SK-N-SH treated with all-trans-retinoic acid at 6 μM for 48 hours (cell line): Measurements from ENCODE around the gene POP4.

Source experiments
- ATAC-seq: fragments of 200-7000 bp; cut with Tn5 transposase; 3 replicates; pipeline ENCODE4 v1.9.1; 2020; ENCODE audit warnings: mild to moderate bottlenecking, moderate library complexity
- ARNTL ChIP-seq: fragments of 450-650 bp; formaldehyde crosslinking; IDR thresholded peaks from 2 replicates; pipeline ENCODE4 v1.5.0; 2020; ENCODE audit warnings: low read depth, mild to moderate bottlenecking, moderate library complexity, borderline replicate concordance
- ESRRG ChIP-seq: fragments of 250-450 bp; sonication (Bioruptor Pico); IDR thresholded peaks from 2 replicates; pipeline ENCODE4 v1.6.1; 2021; ENCODE audit warnings: mild to moderate bottlenecking
- GLIS3 ChIP-seq: fragments of 250-450 bp; sonication (Bioruptor Pico); IDR thresholded peaks from 2 replicates; pipeline ENCODE4 v1.5.0; 2020; ENCODE audit warnings: mild to moderate bottlenecking, moderate library complexity
- ISL1 ChIP-seq: fragments of 250-450 bp; sonication (Bioruptor Pico); IDR thresholded peaks from 2 replicates; pipeline ENCODE4 v2.1.2; 2022; ENCODE audit warnings: mild to moderate bottlenecking, moderate library complexity
- PPARA ChIP-seq: fragments of 250-450 bp; sonication (Bioruptor Pico); IDR thresholded peaks from 2 replicates; pipeline ENCODE4 v1.5.0; 2020; ENCODE audit warnings: mild to moderate bottlenecking, borderline replicate concordance
- RARB ChIP-seq: fragments of 250-450 bp; sonication (Bioruptor Pico); IDR thresholded peaks from 2 replicates; pipeline ENCODE4 v1.8.0; 2021; ENCODE audit warnings: mild to moderate bottlenecking, moderate library complexity
- SNAI2 ChIP-seq: fragments of 250-450 bp; sonication (Bioruptor Pico); IDR thresholded peaks from 2 replicates; pipeline ENCODE4 v1.5.0; 2020; ENCODE audit warnings: mild to moderate bottlenecking, moderate library complexity
- TCF4 ChIP-seq: fragments of 250-450 bp; sonication (Bioruptor Pico); IDR thresholded peaks from 2 replicates; pipeline ENCODE4 v1.8.0; 2021; ENCODE audit warnings: mild to moderate bottlenecking, moderate library complexity, borderline replicate concordance
- TOX ChIP-seq: fragments of 250-450 bp; sonication (Bioruptor Pico); IDR thresholded peaks from 2 replicates; pipeline ENCODE4 v1.8.0; 2021; ENCODE audit warnings: mild to moderate bottlenecking, moderate library complexity, borderline replicate concordance
- ZFP3 ChIP-seq: fragments of 250-450 bp; sonication (Bioruptor Pico); IDR thresholded peaks from 2 replicates; pipeline ENCODE4 v1.5.0; 2020; ENCODE audit warnings: mild to moderate bottlenecking, moderate library complexity
- ZFP30 ChIP-seq: fragments of 450-650 bp; formaldehyde crosslinking; IDR thresholded peaks from 2 replicates; pipeline ENCODE4 v1.5.0; 2022; ENCODE audit warnings: mild to moderate bottlenecking, moderate library complexity
- ZNF565 ChIP-seq: fragments of 450-650 bp; formaldehyde crosslinking; conservative IDR thresholded peaks from 2 replicates; pipeline ENCODE4 v1.5.0; 2020; ENCODE audit warnings: low read depth, mild to moderate bottlenecking, moderate library complexity
- ZNF70 ChIP-seq: fragments of 450-650 bp; formaldehyde crosslinking; IDR thresholded peaks from 2 replicates; pipeline ENCODE4 v1.5.0; 2020; ENCODE audit warnings: mild to moderate bottlenecking, moderate library complexity
- ZNF8 ChIP-seq: fragments of 450-650 bp; formaldehyde crosslinking; IDR thresholded peaks from 2 replicates; pipeline ENCODE4 v1.5.0; 2020; ENCODE audit warnings: mild to moderate bottlenecking, moderate library complexity
- TF ChIP-seq, protein P1 (sequence below): fragments of 250-450 bp; sonication (Bioruptor Pico); IDR thresholded peaks from 2 replicates; pipeline ENCODE4 v1.5.1; 2021; ENCODE audit warnings: mild to moderate bottlenecking, moderate library complexity
- TF ChIP-seq, protein P2 (sequence below): fragments of 250-450 bp; sonication (Bioruptor Pico); IDR thresholded peaks from 2 replicates; pipeline ENCODE4 v1.8.0; 2020; ENCODE audit warnings: mild to moderate bottlenecking, moderate library complexity, borderline replicate concordance
- TF ChIP-seq, protein P3 (sequence below): fragments of 250-450 bp; sonication (Bioruptor Pico); IDR thresholded peaks from 2 replicates; pipeline ENCODE4 v1.8.0; 2021; ENCODE audit warnings: low read depth, mild to moderate bottlenecking, moderate library complexity, borderline replicate concordance
- TF ChIP-seq, protein P4 (sequence below): fragments of 250-450 bp; sonication (Bioruptor Pico); IDR thresholded peaks from 2 replicates; pipeline ENCODE4 v1.5.1; 2020; ENCODE audit warnings: low read depth, mild to moderate bottlenecking, moderate library complexity
- TF ChIP-seq, protein P5 (sequence below): fragments of 250-450 bp; sonication (Bioruptor Pico); IDR thresholded peaks from 2 replicates; pipeline ENCODE4 v1.5.0; 2020; ENCODE audit warnings: mild to moderate bottlenecking, moderate library complexity

The POP4 gene

DNA sequence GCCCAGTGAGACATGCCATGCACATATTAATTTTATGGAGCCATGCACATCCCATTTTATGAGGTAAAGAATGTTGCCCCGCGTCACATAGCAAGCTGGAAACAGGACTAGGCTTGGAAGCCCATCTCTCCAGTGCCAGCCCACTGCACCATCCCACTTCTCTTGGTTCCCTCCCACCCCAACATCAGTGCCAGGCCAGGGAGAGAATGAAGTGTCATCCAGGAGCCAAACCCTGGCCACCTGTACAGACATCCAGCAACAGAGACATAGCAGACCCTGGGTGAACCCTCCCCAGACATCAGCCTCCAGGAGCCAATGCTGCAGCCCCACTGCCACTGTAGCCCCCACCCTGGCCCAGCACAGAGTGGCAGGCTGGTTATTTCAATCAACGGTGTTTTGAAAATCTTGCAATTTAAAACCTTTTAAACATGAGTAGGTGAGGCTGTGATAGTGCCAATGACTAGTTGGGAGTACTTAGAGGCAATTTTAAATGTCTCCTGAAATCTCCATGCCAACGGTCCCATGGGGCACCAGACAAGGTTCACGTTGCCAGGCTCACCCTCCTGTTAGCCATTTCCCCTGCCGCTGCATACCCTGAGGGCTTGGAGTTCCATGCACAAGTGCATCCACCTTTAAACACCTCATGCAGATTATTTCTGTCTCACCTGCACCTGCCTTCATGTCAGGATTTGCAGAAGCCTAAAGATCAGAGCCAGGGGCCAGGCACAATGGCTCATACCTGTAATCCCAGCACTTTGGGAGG is 45.6 kb upstream of the POP4 start (continued):
- TF ChIP-seq, protein P1, sequence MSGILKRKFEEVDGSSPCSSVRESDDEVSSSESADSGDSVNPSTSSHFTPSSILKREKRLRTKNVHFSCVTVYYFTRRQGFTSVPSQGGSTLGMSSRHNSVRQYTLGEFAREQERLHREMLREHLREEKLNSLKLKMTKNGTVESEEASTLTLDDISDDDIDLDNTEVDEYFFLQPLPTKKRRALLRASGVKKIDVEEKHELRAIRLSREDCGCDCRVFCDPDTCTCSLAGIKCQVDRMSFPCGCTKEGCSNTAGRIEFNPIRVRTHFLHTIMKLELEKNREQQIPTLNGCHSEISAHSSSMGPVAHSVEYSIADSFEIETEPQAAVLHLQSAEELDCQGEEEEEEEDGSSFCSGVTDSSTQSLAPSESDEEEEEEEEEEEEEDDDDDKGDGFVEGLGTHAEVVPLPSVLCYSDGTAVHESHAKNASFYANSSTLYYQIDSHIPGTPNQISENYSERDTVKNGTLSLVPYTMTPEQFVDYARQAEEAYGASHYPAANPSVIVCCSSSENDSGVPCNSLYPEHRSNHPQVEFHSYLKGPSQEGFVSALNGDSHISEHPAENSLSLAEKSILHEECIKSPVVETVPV (CRISPR knock-in tag), result no peak
- no peak for TF ChIP-seq ZNF70 (CRISPR knock-in tag)

DNA sequence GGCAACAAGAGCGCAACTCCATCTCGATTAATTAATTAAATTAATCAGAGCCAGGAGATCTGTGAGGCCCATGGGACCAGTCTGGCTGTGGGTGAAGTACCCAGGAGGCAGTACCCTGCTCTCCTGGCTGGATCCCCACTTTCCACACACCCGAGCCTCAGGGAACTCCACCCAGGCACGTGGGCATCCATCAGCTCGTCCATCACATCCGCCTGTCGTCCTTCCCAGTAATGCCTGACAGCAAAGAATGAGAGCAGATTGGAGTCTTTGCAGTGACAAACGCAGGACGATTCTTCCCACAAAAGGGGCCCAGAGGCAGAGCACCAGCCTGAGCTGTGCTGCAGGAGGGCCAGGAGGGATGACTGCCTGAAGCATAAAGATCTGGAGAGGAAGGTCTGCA is 44.5 kb upstream of the POP4 start:
- TF ChIP-seq, protein P1 (CRISPR knock-in tag), result no peak
- TF ChIP-seq GLIS3 (no peak), ZNF70 (CRISPR knock-in tag) (no peak), SNAI2 (CRISPR knock-in tag) (no peak), ZNF565 (CRISPR knock-in tag) (no peak), ISL1 (CRISPR knock-in tag) (no peak), ESRRG (CRISPR knock-in tag) (no peak), ARNTL (CRISPR knock-in tag) (no peak), ZFP30 (no peak), TOX (CRISPR knock-in tag) (no peak), ZNF8 (CRISPR knock-in tag) (no peak), ZFP3 (CRISPR knock-in tag) (no peak), TCF4 (CRISPR knock-in tag) (no peak), RARB (no peak), PPARA (no peak)
- TF ChIP-seq, protein P2, sequence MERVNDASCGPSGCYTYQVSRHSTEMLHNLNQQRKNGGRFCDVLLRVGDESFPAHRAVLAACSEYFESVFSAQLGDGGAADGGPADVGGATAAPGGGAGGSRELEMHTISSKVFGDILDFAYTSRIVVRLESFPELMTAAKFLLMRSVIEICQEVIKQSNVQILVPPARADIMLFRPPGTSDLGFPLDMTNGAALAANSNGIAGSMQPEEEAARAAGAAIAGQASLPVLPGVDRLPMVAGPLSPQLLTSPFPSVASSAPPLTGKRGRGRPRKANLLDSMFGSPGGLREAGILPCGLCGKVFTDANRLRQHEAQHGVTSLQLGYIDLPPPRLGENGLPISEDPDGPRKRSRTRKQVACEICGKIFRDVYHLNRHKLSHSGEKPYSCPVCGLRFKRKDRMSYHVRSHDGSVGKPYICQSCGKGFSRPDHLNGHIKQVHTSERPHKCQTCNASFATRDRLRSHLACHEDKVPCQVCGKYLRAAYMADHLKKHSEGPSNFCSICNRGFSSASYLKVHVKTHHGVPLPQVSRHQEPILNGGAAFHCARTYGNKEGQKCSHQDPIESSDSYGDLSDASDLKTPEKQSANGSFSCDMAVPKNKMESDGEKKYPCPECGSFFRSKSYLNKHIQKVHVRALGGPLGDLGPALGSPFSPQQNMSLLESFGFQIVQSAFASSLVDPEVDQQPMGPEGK (CRISPR knock-in tag), result no peak
- TF ChIP-seq, protein P3, sequence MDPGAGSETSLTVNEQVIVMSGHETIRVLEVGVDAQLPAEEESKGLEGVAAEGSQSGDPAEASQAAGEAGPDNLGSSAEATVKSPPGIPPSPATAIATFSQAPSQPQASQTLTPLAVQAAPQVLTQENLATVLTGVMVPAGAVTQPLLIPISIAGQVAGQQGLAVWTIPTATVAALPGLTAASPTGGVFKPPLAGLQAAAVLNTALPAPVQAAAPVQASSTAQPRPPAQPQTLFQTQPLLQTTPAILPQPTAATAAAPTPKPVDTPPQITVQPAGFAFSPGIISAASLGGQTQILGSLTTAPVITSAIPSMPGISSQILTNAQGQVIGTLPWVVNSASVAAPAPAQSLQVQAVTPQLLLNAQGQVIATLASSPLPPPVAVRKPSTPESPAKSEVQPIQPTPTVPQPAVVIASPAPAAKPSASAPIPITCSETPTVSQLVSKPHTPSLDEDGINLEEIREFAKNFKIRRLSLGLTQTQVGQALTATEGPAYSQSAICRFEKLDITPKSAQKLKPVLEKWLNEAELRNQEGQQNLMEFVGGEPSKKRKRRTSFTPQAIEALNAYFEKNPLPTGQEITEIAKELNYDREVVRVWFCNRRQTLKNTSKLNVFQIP (CRISPR knock-in tag), result no peak
- TF ChIP-seq, protein P4, sequence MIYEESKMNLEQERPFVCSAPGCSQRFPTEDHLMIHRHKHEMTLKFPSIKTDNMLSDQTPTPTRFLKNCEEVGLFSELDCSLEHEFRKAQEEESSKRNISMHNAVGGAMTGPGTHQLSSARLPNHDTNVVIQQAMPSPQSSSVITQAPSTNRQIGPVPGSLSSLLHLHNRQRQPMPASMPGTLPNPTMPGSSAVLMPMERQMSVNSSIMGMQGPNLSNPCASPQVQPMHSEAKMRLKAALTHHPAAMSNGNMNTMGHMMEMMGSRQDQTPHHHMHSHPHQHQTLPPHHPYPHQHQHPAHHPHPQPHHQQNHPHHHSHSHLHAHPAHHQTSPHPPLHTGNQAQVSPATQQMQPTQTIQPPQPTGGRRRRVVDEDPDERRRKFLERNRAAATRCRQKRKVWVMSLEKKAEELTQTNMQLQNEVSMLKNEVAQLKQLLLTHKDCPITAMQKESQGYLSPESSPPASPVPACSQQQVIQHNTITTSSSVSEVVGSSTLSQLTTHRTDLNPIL (CRISPR knock-in tag), result no peak
- TF ChIP-seq, protein P5, sequence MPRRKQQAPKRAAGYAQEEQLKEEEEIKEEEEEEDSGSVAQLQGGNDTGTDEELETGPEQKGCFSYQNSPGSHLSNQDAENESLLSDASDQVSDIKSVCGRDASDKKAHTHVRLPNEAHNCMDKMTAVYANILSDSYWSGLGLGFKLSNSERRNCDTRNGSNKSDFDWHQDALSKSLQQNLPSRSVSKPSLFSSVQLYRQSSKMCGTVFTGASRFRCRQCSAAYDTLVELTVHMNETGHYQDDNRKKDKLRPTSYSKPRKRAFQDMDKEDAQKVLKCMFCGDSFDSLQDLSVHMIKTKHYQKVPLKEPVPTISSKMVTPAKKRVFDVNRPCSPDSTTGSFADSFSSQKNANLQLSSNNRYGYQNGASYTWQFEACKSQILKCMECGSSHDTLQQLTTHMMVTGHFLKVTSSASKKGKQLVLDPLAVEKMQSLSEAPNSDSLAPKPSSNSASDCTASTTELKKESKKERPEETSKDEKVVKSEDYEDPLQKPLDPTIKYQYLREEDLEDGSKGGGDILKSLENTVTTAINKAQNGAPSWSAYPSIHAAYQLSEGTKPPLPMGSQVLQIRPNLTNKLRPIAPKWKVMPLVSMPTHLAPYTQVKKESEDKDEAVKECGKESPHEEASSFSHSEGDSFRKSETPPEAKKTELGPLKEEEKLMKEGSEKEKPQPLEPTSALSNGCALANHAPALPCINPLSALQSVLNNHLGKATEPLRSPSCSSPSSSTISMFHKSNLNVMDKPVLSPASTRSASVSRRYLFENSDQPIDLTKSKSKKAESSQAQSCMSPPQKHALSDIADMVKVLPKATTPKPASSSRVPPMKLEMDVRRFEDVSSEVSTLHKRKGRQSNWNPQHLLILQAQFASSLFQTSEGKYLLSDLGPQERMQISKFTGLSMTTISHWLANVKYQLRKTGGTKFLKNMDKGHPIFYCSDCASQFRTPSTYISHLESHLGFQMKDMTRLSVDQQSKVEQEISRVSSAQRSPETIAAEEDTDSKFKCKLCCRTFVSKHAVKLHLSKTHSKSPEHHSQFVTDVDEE (CRISPR knock-in tag), result no peak
- no peak for ATAC-seq
